K562 (cell line): ENCODE data around the gene STARD13. TPM values are rescaled to one million over a fixed set of nuclear protein-coding genes. Genes with fewer than 3 reads are reported as not detected.

Experiments
- FOXK2 ChIP-seq, 2 experiments: fragments of 450-650 bp; IDR thresholded peaks in 1 of 2; conservative IDR thresholded peaks in 1 of 2; 2 replicates each; pipeline ENCODE4 v1.6.1; 2016; ENCODE audit warnings: low read depth in 2 of 2, mild to moderate bottlenecking in 1 of 2
- GTF2F1 ChIP-seq: IDR thresholded peaks from 2 replicates; pipeline ENCODE4 v1.6.1; 2011; ENCODE audit warnings: low read depth, low read length, improper control_type of control experiment
- KDM1A ChIP-seq, 2 experiments: fragments of 450-650 bp; IDR thresholded peaks; 2 replicates each; pipeline ENCODE4 v1.6.1; 2016; ENCODE audit warnings: mild to moderate bottlenecking in 2 of 2
- POLR3G ChIP-seq: IDR thresholded peaks from 2 replicates; pipeline ENCODE4 v1.6.1; 2011; ENCODE audit not compliant: insufficient read length, insufficient replicate concordance; ENCODE audit errors: extremely low read depth
- STAT5B ChIP-seq: fragments of 250-450 bp; sonication (Bioruptor Pico); IDR thresholded peaks from 2 replicates; pipeline ENCODE4 v1.8.0; 2021; ENCODE audit warnings: mild to moderate bottlenecking, inconsistent platforms
- TCF7 ChIP-seq: sonication (generic); IDR thresholded peaks from 2 replicates; pipeline ENCODE4 v1.6.1; 2016; ENCODE audit warnings: antibody characterized with exemption, borderline replicate concordance
- ZBTB12 ChIP-seq: fragments of 250-450 bp; sonication (Bioruptor Pico); IDR thresholded peaks from 2 replicates; pipeline ENCODE4 v1.4.0; 2020
- ZBTB40 ChIP-seq, 2 experiments: fragments of 450-650 bp in 1 of 2; sonication (generic) in 1 of 2; formaldehyde crosslinking in 1 of 2; IDR thresholded peaks; 2 replicates each; pipeline versions ENCODE4 v1.7.1 to v1.9.0; 2016 to 2022; ENCODE audit warnings: inconsistent platforms in 1 of 2, mild to moderate bottlenecking in 1 of 2, missing genetic modification reagents in 1 of 2
- ZNF217 ChIP-seq: sonication (generic); formaldehyde crosslinking; IDR thresholded peaks from 2 replicates; pipeline ENCODE4 v1.8.0; 2022; ENCODE audit warnings: mild to moderate bottlenecking, missing genetic modification reagents
- polyA plus RNA-seq, 8 experiments: library from polyadenylated mRNA; depleted of rRNA in 4 of 8; stranded (reverse) in 5 of 8; unstranded in 3 of 8; fragments of >200 nt; fragmentation: Nextera tagmentation in 2 of 8; fragmentation: Illumina TruSeq in 1 of 8; extraction: Ambion mirVana in 2 of 8; extraction: Trizol in 1 of 8; gene quantifications; 2 replicates each; pipeline versions ENCODE4 v1.2.1 to v1.2.3, GENCODE V29; 2011 to 2014; ENCODE audit warnings: inconsistent platforms in 1 of 8, missing spikeins in 1 of 8
- total RNA-seq, 7 experiments: library from RNA; depleted of rRNA in 6 of 7; stranded (reverse); fragments of >200 nt in 6 of 7; fragmentation: Illumina TruSeq in 2 of 7; extraction: Trizol in 2 of 7; gene quantifications; 2 replicates each; pipeline versions ENCODE4 v1.2.1 to v1.2.3, GENCODE V29; 2011 to 2021; ENCODE audit warnings: low replicate concordance in 1 of 7
- TF ChIP-seq, protein P1 (sequence below): sonication (generic); formaldehyde crosslinking; IDR thresholded peaks from 2 replicates; pipeline ENCODE4 v1.8.0; 2022; ENCODE audit warnings: missing genetic modification reagents, mild to moderate bottlenecking, moderate library complexity, borderline replicate concordance

Gene STARD13
- total and polyA plus RNA-seq, 9 of the 15 experiments (the other 6 are each of a cell fraction or from before 2014, with no cell fraction given) = 0.11 TPM; not detected in 8

- no peak for TF ChIP-seq ZBTB40 (IDR thresholded peaks at IDR 0.05)
- no peak for TF ChIP-seq ZBTB40 (CRISPR knock-in tag; IDR thresholded peaks at IDR 0.05)
- TF ChIP-seq FOXK2 (conservative IDR thresholded peaks at IDR 0.05 in 1 of 2, IDR thresholded peaks at IDR 0.05 in 1 of 2; ENCODE audit: low read depth in 2 of 2) = no peak
- no peak for TF ChIP-seq ZBTB12
- no peak for TF ChIP-seq TCF7
- TF ChIP-seq ZNF217 (CRISPR knock-in tag) = no peak
- TF ChIP-seq POLR3G = no peak
- TF ChIP-seq, protein P1, sequence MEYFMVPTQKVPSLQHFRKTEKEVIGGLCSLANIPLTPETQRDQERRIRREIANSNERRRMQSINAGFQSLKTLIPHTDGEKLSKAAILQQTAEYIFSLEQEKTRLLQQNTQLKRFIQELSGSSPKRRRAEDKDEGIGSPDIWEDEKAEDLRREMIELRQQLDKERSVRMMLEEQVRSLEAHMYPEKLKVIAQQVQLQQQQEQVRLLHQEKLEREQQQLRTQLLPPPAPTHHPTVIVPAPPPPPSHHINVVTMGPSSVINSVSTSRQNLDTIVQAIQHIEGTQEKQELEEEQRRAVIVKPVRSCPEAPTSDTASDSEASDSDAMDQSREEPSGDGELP (CRISPR knock-in tag) = no peak
- no peak for TF ChIP-seq GTF2F1
- no peak for TF ChIP-seq STAT5B
- no peak for TF ChIP-seq KDM1A (IDR thresholded peaks at IDR 0.05)
- TF ChIP-seq, all 486 proteins: peak for 0
Measured at GRCh38 chr13:33183431-33184111, 102.0 kb downstream of the STARD13 start (continued).
